GM12875 (cell line): Measurements from ENCODE around the gene ELK3.

ENCODE experiments used
- H3K4me3 ChIP-seq: one replicate; pipeline ENCODE4 v1.5.1; 2011; ENCODE audit warnings: low read depth, low read length, control low read depth
- TF ChIP-seq, protein P1 (sequence below): IDR thresholded peaks from 2 replicates; pipeline ENCODE4 v1.5.1; 2011; ENCODE audit warnings: low read depth, mild to moderate bottlenecking, control low read depth, inconsistent platforms, low read length, moderate library complexity, borderline replicate concordance; ENCODE audit not compliant: insufficient read depth

Gene ELK3

DNA sequence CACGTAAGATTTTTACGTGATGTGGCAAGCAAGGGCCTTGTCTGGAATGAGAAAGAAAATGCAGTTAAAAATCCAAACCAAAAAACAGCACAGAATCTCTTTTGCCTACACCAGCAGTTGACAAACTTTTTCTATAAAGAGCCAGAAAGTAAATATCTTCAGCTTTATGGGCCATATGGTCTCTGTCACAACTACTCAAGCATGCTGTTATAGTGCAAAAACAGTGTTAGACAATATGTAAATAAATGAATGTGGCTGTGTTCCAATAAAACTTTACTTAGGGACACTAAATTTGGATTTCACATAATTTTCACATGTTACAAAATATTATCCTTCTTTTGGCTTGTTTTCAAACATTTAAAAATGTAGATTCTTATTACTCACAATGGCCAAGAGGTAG, 6.2 kb upstream of the ELK3 start:
- H3K4me3 ChIP-seq, result no peak overlapping the region
- TF ChIP-seq, protein P1, sequence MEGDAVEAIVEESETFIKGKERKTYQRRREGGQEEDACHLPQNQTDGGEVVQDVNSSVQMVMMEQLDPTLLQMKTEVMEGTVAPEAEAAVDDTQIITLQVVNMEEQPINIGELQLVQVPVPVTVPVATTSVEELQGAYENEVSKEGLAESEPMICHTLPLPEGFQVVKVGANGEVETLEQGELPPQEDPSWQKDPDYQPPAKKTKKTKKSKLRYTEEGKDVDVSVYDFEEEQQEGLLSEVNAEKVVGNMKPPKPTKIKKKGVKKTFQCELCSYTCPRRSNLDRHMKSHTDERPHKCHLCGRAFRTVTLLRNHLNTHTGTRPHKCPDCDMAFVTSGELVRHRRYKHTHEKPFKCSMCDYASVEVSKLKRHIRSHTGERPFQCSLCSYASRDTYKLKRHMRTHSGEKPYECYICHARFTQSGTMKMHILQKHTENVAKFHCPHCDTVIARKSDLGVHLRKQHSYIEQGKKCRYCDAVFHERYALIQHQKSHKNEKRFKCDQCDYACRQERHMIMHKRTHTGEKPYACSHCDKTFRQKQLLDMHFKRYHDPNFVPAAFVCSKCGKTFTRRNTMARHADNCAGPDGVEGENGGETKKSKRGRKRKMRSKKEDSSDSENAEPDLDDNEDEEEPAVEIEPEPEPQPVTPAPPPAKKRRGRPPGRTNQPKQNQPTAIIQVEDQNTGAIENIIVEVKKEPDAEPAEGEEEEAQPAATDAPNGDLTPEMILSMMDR, result no peak

DNA sequence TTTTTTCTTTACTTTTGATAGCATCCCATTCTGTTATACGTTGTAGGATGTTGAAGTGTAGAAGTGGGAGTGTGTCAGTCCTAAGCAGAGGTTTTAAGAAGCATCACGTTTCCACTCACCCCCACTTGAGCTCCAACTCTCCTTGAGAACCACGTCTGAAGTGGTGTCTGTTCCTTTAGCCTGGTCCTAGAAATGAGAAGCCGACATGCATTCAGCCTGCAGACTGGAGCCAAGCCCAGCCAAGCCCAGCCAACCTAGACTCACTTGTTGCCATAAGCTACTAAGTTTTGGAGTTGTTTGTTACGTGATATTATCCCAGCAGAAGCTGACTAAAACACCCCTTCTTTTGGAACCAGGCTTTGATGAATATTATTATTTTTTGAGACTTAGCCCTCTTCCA, 4.4 kb upstream of the ELK3 start:
- TF ChIP-seq, protein P1, result no peak
- H3K4me3 ChIP-seq, result no peak overlapping the region

DNA sequence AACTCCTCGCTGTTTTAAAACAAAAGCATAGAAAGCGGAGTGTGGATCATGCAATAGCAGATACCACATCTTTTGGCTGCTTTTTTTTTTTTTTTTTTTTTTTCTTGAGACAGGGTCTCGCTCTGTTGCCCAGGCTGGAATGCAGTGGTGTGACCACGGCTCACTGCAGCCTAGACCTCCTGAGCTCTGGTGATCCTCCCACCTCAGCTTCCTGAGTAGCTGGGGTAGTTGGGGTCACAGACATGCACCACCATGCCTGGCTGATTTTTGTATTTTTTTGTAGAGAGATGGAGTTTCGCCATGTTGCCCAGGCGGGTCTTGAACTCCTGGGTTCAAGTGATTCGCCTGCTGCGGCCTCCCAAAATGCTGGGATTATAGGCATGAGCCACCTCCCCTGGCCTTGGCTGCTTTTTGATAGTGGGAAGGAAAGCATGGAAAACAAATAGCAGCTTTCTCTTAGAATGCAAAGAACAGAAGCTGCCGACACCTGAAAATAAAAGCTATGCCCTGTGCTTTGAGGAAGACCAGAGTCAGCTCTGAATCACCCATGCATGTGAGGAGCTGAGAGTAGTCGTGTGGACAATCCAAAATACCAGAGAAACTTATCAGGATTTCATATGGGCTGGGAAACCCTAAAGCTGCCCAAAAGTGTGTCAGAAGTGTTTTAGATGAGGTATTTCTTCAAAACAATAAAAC, 3.6 kb upstream of the ELK3 start:
- TF ChIP-seq, protein P1, result no peak
- H3K4me3 ChIP-seq, result no peak overlapping the region

DNA sequence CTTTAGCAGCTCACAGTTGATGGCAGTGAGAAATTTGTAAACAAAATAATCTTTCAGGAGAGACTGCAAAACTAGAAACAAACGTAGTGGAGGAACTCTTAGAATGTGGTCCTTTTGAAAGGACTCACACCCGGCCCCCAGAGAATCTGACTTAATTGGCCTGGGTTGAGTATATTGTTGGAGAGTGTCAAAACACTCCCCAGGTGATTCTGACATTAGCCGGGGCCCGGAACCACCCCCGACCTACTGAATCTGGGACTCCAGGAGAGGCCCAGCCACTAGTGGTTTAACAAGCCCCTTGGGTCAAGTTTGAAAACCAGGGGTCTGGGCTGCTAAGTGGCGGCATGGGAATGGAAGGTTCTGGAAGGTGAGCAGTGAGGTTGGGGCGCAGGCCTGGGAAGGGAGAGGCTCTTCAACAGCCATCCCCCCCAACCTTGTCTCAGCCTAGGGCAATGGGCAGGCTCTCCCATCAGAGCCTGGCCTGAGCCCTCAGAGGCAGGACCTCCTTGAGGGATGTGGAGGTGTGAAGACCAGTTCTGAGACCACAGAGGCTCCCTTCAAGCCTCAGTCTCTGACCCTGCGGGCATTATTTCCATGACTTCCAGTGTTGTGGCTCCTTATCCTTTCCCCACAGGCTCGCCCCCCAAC, 1.1 kb upstream of the ELK3 start:
- no peak overlapping the region for H3K4me3 ChIP-seq

DNA sequence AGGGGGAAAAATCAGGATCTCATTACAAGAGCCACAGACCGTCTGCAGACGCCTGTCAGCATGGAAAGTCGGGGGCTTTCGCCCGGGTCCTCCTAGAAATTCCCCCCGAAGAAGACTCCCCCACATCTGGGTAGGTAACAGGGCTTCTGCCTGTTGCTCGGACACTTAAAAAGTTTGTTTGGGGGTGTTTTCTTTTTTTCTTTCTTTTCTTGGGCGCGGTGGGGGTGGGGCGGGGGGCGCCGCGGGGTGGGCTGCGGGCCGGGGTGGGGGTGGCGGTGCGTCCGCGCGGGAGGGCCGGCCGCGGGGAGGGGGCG, 358 bp downstream of the ELK3 start:
- peak overlapping the region; percentile 61 for H3K4me3 ChIP-seq
- TF ChIP-seq, protein P1, result no peak

More for the DNA sequence above, 1.1 kb upstream of the ELK3 start:
- TF ChIP-seq, protein P1, result no peak

DNA sequence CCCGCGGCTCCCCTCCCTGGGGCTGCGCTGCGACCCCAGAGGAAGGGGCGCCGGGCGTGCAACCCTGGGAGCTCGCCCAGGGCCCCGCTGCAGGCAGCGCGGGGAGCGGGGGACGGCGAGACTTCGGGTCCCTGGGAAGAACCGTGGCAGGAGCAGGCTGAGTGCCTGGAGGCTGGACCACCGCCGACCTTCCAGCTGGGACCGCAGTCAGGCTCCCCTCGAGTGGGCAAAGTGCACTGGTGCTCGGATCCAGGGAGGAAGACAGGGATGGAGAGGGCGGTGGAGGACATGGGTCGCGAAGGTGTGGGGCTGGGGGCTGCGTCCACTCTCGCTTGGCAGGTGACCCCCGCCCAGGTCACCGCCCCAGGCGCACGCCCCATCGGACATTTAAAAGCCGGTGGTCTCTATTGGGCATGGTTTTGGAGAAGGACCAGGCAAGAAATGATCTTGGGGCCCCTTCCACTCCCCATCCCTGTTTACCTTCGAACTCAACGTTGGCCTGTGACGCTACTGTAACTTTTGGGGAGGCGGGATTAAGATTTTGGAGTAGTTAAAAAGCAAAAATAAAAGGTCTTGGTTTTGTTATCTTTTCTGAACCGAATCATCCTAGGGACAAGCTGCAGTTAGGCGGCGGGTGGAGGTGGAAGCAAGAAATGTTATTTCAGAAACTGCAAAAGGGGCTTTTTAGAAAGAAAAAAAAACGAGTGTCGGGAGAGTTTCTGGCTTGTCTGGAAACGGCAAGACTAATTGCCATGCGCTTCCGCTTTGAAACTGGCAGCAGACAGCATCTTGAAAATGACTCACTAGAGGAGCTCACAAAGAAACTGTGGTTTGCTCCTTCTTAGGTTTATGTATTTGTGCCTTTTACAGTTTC, 1.0 kb downstream of the ELK3 start:
- peak overlapping the region; percentile 60 for H3K4me3 ChIP-seq
- TF ChIP-seq, protein P1, result no peak

DNA sequence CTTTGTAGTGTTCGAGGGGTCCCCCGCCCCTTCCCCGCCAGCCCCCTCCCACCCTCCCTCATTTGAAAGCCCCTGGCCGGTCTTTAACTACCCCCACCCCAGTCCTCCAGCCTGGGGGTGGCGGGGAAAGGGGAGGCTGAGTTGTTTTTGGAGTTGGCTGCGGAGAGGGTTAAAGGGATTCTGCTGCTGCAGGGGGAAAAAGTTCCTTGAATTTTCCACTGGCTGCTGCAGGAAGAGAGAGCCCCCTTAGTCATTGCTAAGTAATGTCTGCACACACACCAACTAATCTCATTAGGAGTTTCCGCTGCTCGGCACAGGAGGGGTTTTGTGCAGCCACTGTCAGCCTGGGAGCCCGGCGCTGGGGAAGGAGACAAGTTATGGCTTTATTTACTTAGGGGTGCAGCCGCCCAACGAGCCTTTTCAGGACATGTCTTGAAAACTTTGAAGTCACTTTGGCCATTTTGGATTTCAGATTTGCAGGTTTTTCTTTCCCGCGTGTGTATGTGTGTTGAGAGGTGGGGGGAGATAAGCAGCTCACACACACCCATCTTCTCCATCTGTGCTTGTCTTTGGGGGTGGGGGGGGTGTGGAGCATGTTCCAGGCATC, 1.8 kb downstream of the ELK3 start:
- TF ChIP-seq, protein P1, result no peak
- H3K4me3 ChIP-seq, result peak overlapping the region; percentile 38
